GM23338 (cell line): ENCODE measurements around the gene ADORA2A.

Source experiments
- EZH2 ChIP-seq: fragments of 200-600 bp; sonication (generic); IDR thresholded peaks from one replicate; pipeline ENCODE4 v1.8.0; 2017; ENCODE audit warnings: antibody characterized with exemption, mild to moderate bottlenecking, low read depth; ENCODE audit not compliant: unreplicated experiment
- EZH2phosphoT487 ChIP-seq: fragments of 200-600 bp; sonication (generic); IDR thresholded peaks from one replicate; pipeline ENCODE4 v1.8.1; 2018; ENCODE audit warnings: antibody characterized with exemption; ENCODE audit not compliant: unreplicated experiment
- POLR2AphosphoS5 ChIP-seq: IDR thresholded peaks from 2 replicates; pipeline ENCODE4 v1.6.1; 2016; ENCODE audit warnings: antibody characterized with exemption, low read depth
- TF ChIP-seq, protein P1 (sequence below), 2 experiments: fragments of 200-600 bp in 1 of 2; sonication (generic) in 1 of 2; conservative IDR thresholded peaks; 2 replicates each; pipeline versions ENCODE4 v1.5.1 to v1.6.1; 2016 to 2017; ENCODE audit warnings: antibody characterized with exemption in 2 of 2, low read depth in 2 of 2, mild to moderate bottlenecking in 2 of 2, moderate library complexity in 1 of 2
- TF ChIP-seq, protein P2 (sequence below): IDR thresholded peaks from 2 replicates; pipeline ENCODE4 v1.6.1; 2016; ENCODE audit warnings: antibody characterized with exemption

DNA sequence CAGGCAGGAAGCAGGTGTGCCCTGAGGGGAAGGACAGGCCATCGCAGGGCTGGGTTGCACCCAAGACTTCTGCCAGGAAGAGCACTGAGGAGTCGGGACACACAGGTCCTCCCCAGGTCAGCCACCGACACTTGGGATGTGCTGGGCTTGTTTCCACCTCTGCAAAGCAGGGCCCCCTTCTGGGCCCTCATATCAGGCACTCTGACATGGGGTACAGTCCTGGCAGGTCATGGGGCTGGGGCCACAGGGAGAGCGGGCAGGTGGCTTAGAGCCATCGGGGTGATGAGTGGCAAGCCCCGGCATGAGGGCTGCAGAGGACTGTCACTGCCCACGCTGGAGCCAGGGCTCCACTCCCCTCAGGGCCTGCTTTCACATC, 7.9 kb upstream of the ADORA2A start:
- TF ChIP-seq, protein P1, sequence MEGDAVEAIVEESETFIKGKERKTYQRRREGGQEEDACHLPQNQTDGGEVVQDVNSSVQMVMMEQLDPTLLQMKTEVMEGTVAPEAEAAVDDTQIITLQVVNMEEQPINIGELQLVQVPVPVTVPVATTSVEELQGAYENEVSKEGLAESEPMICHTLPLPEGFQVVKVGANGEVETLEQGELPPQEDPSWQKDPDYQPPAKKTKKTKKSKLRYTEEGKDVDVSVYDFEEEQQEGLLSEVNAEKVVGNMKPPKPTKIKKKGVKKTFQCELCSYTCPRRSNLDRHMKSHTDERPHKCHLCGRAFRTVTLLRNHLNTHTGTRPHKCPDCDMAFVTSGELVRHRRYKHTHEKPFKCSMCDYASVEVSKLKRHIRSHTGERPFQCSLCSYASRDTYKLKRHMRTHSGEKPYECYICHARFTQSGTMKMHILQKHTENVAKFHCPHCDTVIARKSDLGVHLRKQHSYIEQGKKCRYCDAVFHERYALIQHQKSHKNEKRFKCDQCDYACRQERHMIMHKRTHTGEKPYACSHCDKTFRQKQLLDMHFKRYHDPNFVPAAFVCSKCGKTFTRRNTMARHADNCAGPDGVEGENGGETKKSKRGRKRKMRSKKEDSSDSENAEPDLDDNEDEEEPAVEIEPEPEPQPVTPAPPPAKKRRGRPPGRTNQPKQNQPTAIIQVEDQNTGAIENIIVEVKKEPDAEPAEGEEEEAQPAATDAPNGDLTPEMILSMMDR (conservative IDR thresholded peaks at IDR 0.05; ENCODE audit: low read depth in 2 of 2): no peak
- no peak for TF ChIP-seq POLR2AphosphoS5
- TF ChIP-seq, protein P2, sequence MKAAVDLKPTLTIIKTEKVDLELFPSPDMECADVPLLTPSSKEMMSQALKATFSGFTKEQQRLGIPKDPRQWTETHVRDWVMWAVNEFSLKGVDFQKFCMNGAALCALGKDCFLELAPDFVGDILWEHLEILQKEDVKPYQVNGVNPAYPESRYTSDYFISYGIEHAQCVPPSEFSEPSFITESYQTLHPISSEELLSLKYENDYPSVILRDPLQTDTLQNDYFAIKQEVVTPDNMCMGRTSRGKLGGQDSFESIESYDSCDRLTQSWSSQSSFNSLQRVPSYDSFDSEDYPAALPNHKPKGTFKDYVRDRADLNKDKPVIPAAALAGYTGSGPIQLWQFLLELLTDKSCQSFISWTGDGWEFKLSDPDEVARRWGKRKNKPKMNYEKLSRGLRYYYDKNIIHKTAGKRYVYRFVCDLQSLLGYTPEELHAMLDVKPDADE: no peak
- TF ChIP-seq EZH2: no peak
- TF ChIP-seq EZH2phosphoT487: no peak
